B cell (primary cell): Measurements from ENCODE around the gene SLC24A4.

Experiments used
- EZH2 ChIP-seq: IDR thresholded peaks from 2 replicates; pipeline ENCODE4 v1.6.1; 2012; ENCODE audit warnings: borderline replicate concordance, low read depth, mild to moderate bottlenecking, moderate library complexity, low read length; ENCODE audit not compliant: insufficient read depth, poor library complexity, severe bottlenecking
- TF ChIP-seq, protein P1 (sequence below): fragments of 200-600 bp; IDR thresholded peaks from one replicate; pipeline ENCODE4 v1.8.0; 2022; ENCODE audit warnings: antibody characterized with exemption, mild to moderate bottlenecking

GRCh38 chr14:92373336-92373735, 50.4 kb downstream of the SLC24A4 start:
- TF ChIP-seq, protein P1, sequence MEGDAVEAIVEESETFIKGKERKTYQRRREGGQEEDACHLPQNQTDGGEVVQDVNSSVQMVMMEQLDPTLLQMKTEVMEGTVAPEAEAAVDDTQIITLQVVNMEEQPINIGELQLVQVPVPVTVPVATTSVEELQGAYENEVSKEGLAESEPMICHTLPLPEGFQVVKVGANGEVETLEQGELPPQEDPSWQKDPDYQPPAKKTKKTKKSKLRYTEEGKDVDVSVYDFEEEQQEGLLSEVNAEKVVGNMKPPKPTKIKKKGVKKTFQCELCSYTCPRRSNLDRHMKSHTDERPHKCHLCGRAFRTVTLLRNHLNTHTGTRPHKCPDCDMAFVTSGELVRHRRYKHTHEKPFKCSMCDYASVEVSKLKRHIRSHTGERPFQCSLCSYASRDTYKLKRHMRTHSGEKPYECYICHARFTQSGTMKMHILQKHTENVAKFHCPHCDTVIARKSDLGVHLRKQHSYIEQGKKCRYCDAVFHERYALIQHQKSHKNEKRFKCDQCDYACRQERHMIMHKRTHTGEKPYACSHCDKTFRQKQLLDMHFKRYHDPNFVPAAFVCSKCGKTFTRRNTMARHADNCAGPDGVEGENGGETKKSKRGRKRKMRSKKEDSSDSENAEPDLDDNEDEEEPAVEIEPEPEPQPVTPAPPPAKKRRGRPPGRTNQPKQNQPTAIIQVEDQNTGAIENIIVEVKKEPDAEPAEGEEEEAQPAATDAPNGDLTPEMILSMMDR: no peak
- TF ChIP-seq EZH2: no peak
